H1 (cell line): ENCODE results near the gene DRAXIN. TPM values are rescaled to one million over a fixed set of nuclear protein-coding genes. Genes with fewer than 3 reads are reported as not detected.

Experiments
- SIX5 ChIP-seq: IDR thresholded peaks from 2 replicates; pipeline ENCODE4 v1.6.1; 2011; ENCODE audit warnings: mild to moderate bottlenecking, low read depth, low read length
- polyA plus RNA-seq, 7 experiments: library from polyadenylated mRNA; depleted of rRNA in 3 of 7; stranded (reverse) in 5 of 7; unstranded in 2 of 7; fragments of >200 nt in 5 of 7; fragments of 200-250 nt in 2 of 7; gene quantifications; 1 replicate in 5 of 7; 2 replicates in 1 of 7; 4 replicates in 1 of 7; pipeline versions ENCODE4 v1.2.1 to v1.2.3, GENCODE V29; 2011 to 2013; ENCODE audit warnings: missing spikeins in 2 of 7, mixed read lengths in 2 of 7
- total RNA-seq: library from RNA; stranded (reverse); fragmentation: NEBNext Ultra II Directional; extraction: Animal tissue kit (Norgen Biotek cat#: 25700); gene quantifications from 2 replicates; pipeline ENCODE4 v1.2.1, GENCODE V29; 2021

DRAXIN gene
- total and polyA plus RNA-seq, 2 of the 8 experiments (the other 6 are each of a cell fraction or from before 2014, with no cell fraction given), result 4.6 to 17.6 TPM

DNA sequence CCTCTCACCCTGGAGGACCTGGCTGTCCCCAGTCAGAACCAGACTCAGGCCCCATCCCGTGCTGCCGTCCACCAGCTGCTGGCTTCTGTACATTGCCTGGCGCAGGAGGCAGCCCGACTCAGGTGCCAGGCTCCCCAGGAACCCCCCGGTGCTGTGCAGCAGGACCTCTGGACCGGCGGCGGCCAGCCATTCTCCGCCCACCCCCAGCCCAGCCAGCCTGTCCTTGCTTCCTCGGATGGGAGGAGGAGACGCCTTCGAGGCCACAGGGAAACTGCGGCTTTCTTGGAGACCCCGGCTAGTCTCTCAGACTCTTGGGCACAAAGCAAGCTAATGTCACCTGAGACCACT is 74.9 kb downstream of the DRAXIN start (continued):
- TF ChIP-seq SIX5, result no peak
- TF ChIP-seq, all 59 proteins: peak for 0
